NCI-H1694 (cell line): ENCODE data around the gene SCARF2.
A peak's percentile ranks its signal among the peaks of the same experiment; 100 is the strongest.
"Not testable (repeated sequence)": the region's sequence is repeated elsewhere in the genome, so short reads cannot be mapped to it uniquely, and the experiment has no call there.

Source experiments
- DNase-seq: peaks from one replicate; lab custom pipeline; 2025; lab: John Stamatoyannopoulos, UW

Gene SCARF2

GRCh38 chr22:20437613-20438426 is at the start of gene SCARF2:
TSS of gene SCARF2 (minus strand) at chr22:20437825. CDS start at chr22:20437754, 71 bp downstream.
- DNase-seq, result no peak

GRCh38 chr22:20486229-20486628 is 48.6 kb upstream of the SCARF2 start:
- DNase-seq, result no peak

- no peak for DNase-seq
These were observed 47.5 kb upstream of the SCARF2 start for GRCh38 chr22:20484948-20485683.

GRCh38 chr22:20483771-20484170 is 46.1 kb upstream of the SCARF2 start:
- no peak for DNase-seq

GRCh38 chr22:20483143-20483506 is 45.5 kb upstream of the SCARF2 start:
- DNase-seq, result not testable (repeated sequence)

GRCh38 chr22:20479612-20480196 is 42.1 kb upstream of the SCARF2 start:
- no peak for DNase-seq

- not testable (repeated sequence) for DNase-seq
These were observed 40.4 kb upstream of the SCARF2 start for GRCh38 chr22:20478059-20478458.

- DNase-seq, result not testable (repeated sequence)
These were observed 37.9 kb upstream of the SCARF2 start for GRCh38 chr22:20475569-20475968.

GRCh38 chr22:20475115-20475436 is 37.5 kb upstream of the SCARF2 start:
- DNase-seq, result no peak

GRCh38 chr22:20472629-20473442 is 35.2 kb upstream of the SCARF2 start:
- no peak for DNase-seq

GRCh38 chr22:20471126-20471833 is 33.7 kb upstream of the SCARF2 start:
- DNase-seq, result no peak

- not testable (repeated sequence) for DNase-seq
These were observed 32.9 kb upstream of the SCARF2 start for GRCh38 chr22:20470525-20470924.

GRCh38 chr22:20469110-20469868 is 31.7 kb upstream of the SCARF2 start:
- DNase-seq, result peak; percentile 43

GRCh38 chr22:20466659-20467379 is 29.2 kb upstream of the SCARF2 start:
- no peak for DNase-seq

- no peak for DNase-seq
These were observed 28.1 kb upstream of the SCARF2 start for GRCh38 chr22:20465759-20466077.

- no peak for DNase-seq
These were observed 27.5 kb upstream of the SCARF2 start for GRCh38 chr22:20464912-20465758.

- DNase-seq, result peak; percentile 56
These were observed 26.5 kb upstream of the SCARF2 start for GRCh38 chr22:20464096-20464614.

- peak; percentile 82 for DNase-seq
These were observed 25.9 kb upstream of the SCARF2 start for GRCh38 chr22:20463324-20464095.
